Esophagus (tissue), 2 donors: ENCODE results near the gene IL2RA. TPM values are rescaled to one million over a fixed set of nuclear protein-coding genes. Genes with fewer than 3 reads are reported as not detected.
"Not testable (repeated sequence)": the region's sequence is repeated elsewhere in the genome, so short reads cannot be mapped to it uniquely, and the experiment has no call there.

Source experiments
- H3K27ac ChIP-seq, 2 donors: one replicate each; pipeline ENCODE4 v1.5.1; 2013; ENCODE audit warnings: low read depth in 2 of 2, mild to moderate bottlenecking in 2 of 2, inconsistent platforms in 1 of 2, low read length in 1 of 2, moderate library complexity in 1 of 2
- H3K27me3 ChIP-seq, 2 donors: one replicate each; pipeline ENCODE4 v1.6.1; 2013; ENCODE audit warnings: low read length in 2 of 2, control low read depth in 1 of 2, mild to moderate bottlenecking in 1 of 2; ENCODE audit not compliant: insufficient read depth in 2 of 2, control insufficient read depth in 1 of 2
- H3K36me3 ChIP-seq, 2 donors: one replicate each; pipeline ENCODE4 v1.6.1; 2013; ENCODE audit warnings: low read length in 1 of 2; ENCODE audit not compliant: control insufficient read depth in 2 of 2, insufficient read depth in 2 of 2
- H3K4me1 ChIP-seq, 2 donors: one replicate each; pipeline ENCODE4 v1.6.1; 2013; ENCODE audit warnings: low read length in 1 of 2; ENCODE audit not compliant: control insufficient read depth in 2 of 2, insufficient read depth in 2 of 2
- H3K4me3 ChIP-seq, 2 donors: one replicate each; pipeline ENCODE4 v1.5.1; 2013; ENCODE audit warnings: low read length in 2 of 2, mild to moderate bottlenecking in 2 of 2, low read depth in 1 of 2, moderate library complexity in 1 of 2
- H3K9me3 ChIP-seq, 2 donors: one replicate each; pipeline ENCODE4 v1.6.1; 2013; ENCODE audit warnings: mild to moderate bottlenecking in 2 of 2, low read depth in 1 of 2, low read length in 1 of 2, moderate library complexity in 1 of 2; ENCODE audit not compliant: control insufficient read depth in 2 of 2, insufficient read depth in 1 of 2
- WGBS, 2 donors: extraction: QIAGEN DNeasy Blood & Tissue Kit; methylation state at CpG; one replicate each; pipeline ENCODE4 v1.1.7; 2013; 5-methylcytosine and 5-hydroxymethylcytosine counted together
- polyA plus RNA-seq, 2 donors: library from polyadenylated mRNA; stranded (reverse); fragments of 200-250 nt; gene quantifications; one replicate each; pipeline ENCODE4 v1.2.3, GENCODE V29; 2013
- donor health status: healthy with polysubstance abuse.
- donor health status: Bipolar disorder and iron deficiency.

IL2RA gene
- under 1 TPM; 0.16 to 0.18 TPM for polyA plus RNA-seq

- Histone ChIP-seq H3K4me3 (peak within 1 kb of the TSS in 1 of 2 donors; percentile 13), H3K36me3 (no peaks in the 10 kb centered on the region), H3K27me3 (no peaks in the 10 kb centered on the region), H3K27ac (no peak within 1 kb of the TSS), H3K9me3 (peaks cover 0 to 2% of the 10 kb centered on the region in 2 donors), H3K4me1 (no peaks in the 10 kb centered on the region)
- WGBS, 2 donors: 69 to 71% methylated on average over 18 of the region's 18 CpGs
Observed at GRCh38 chr10:6062101-6062771, at the start of gene IL2RA. TSS of gene IL2RA (minus strand) at chr10:6062367. CDS start at chr10:6062151, 216 bp downstream.

- WGBS, 2 donors: 77 to 82% methylated on average over 5 of the region's 5 CpGs
- no peaks in the 10 kb centered on the region for H3K4me1 ChIP-seq
- H3K27ac ChIP-seq: no peak overlapping the region
- no peaks in the 10 kb centered on the region for H3K9me3 ChIP-seq
- no peak overlapping the region for H3K4me3 ChIP-seq
- peaks cover 25 to 31% of the 10 kb centered on the region in 2 donors for H3K36me3 ChIP-seq
- no peaks in the 10 kb centered on the region for H3K27me3 ChIP-seq
Observed at GRCh38 chr10:6110136-6110535, 48.0 kb upstream of the IL2RA start.

- no peaks in the 10 kb centered on the region for H3K4me1 ChIP-seq
- H3K9me3 ChIP-seq: no peaks in the 10 kb centered on the region
- 78 to 84% methylated on average over 7 of the region's 7 CpGs for WGBS, 2 donors
- no peak overlapping the region for H3K27ac ChIP-seq
- peaks cover 23 to 27% of the 10 kb centered on the region in 2 donors for H3K36me3 ChIP-seq
- H3K4me3 ChIP-seq: no peak overlapping the region
- H3K27me3 ChIP-seq: no peaks in the 10 kb centered on the region
Observed at GRCh38 chr10:6109444-6109775, 47.2 kb upstream of the IL2RA start.

GRCh38 chr10:6108631-6109443 is 46.7 kb upstream of the IL2RA start:
- H3K4me1 ChIP-seq: no peaks in the 10 kb centered on the region
- no peaks in the 10 kb centered on the region for H3K9me3 ChIP-seq
- peaks cover 20 to 24% of the 10 kb centered on the region in 2 donors for H3K36me3 ChIP-seq
- H3K27me3 ChIP-seq: no peaks in the 10 kb centered on the region
- no peak overlapping the region for H3K4me3 ChIP-seq
- 37 to 41% methylated on average over 12 of the region's 12 CpGs for WGBS, 2 donors
- H3K27ac ChIP-seq: no peak overlapping the region

- Histone ChIP-seq H3K27me3 (no peaks in the 10 kb centered on the region), H3K4me3 (no peak overlapping the region), H3K27ac (no peak overlapping the region), H3K4me1 (no peaks in the 10 kb centered on the region), H3K36me3 (peaks cover 20 to 24% of the 10 kb centered on the region in 2 donors), H3K9me3 (no peaks in the 10 kb centered on the region)
- WGBS, 2 donors: 83 to 86% methylated on average over 6 of the region's 6 CpGs
Observed at GRCh38 chr10:6108072-6108471, 45.9 kb upstream of the IL2RA start.

- H3K9me3 ChIP-seq, H3K27ac ChIP-seq, H3K4me3 ChIP-seq, H3K4me1 ChIP-seq, H3K27me3 ChIP-seq: not testable (repeated sequence)
- 92 to 94% methylated on average over 3 of the region's 3 CpGs for WGBS, 2 donors
- peaks cover 17 to 22% of the 10 kb centered on the region in 2 donors for H3K36me3 ChIP-seq
Observed at GRCh38 chr10:6107616-6108015, 45.4 kb upstream of the IL2RA start.

GRCh38 chr10:6103591-6103990 is 41.4 kb upstream of the IL2RA start:
- 77 to 79% methylated on average over 8 of the region's 8 CpGs for WGBS, 2 donors
- Histone ChIP-seq H3K27me3 (no peaks in the 10 kb centered on the region), H3K4me3 (no peak overlapping the region), H3K27ac (no peak overlapping the region), H3K4me1 (peaks cover 0 to 2% of the 10 kb centered on the region in 2 donors), H3K9me3 (no peaks in the 10 kb centered on the region), H3K36me3 (peaks cover 2 to 10% of the 10 kb centered on the region in 2 donors)

GRCh38 chr10:6102128-6102527 is 40.0 kb upstream of the IL2RA start:
- Histone ChIP-seq H3K4me3 (no peak overlapping the region), H3K27ac (no peak overlapping the region), H3K36me3 (peaks cover 5 to 14% of the 10 kb centered on the region in 2 donors), H3K27me3 (no peaks in the 10 kb centered on the region), H3K9me3 (no peaks in the 10 kb centered on the region), H3K4me1 (peaks cover 0 to 2% of the 10 kb centered on the region in 2 donors)
- WGBS, 2 donors: 78 to 93% methylated on average over 8 of the region's 8 CpGs

- no peaks in the 10 kb centered on the region for H3K9me3 ChIP-seq
- no peak overlapping the region for H3K27ac ChIP-seq
- H3K27me3 ChIP-seq: no peaks in the 10 kb centered on the region
- H3K4me3 ChIP-seq: no peak overlapping the region
- WGBS, 2 donors: 89 to 90% methylated on average over 8 of the region's 8 CpGs
- peaks cover 0 to 2% of the 10 kb centered on the region in 2 donors for H3K4me1 ChIP-seq
- H3K36me3 ChIP-seq: peaks cover 5 to 14% of the 10 kb centered on the region in 2 donors
Observed at GRCh38 chr10:6101181-6101580, 39.0 kb upstream of the IL2RA start.
